ENCODE results near the gene RFPL4AL1. TPM values are rescaled to one million over a fixed set of nuclear protein-coding genes. Genes with fewer than 3 reads are reported as not detected.
"Not testable (repeated sequence)": the region's sequence is repeated elsewhere in the genome, so short reads cannot be mapped to it uniquely, and the experiment has no call there.

The RFPL4AL1 gene
- total RNA-seq (0.66 TPM), polyA plus RNA-seq (ENCODE audit: insufficient read depth in 1 of 8, insufficient read length in 8 of 8, low replicate concordance in 1 of 8) (1 to 10 TPM in 1 of 8 donors, under 1 TPM in 5, not detected in 2; 0.22 to 1.2 (median 0.56) TPM)
- long read RNA-seq, donor 1: 0 reads
- long read RNA-seq, donor 2: 0 reads
- long read RNA-seq, donor 3: 0 reads
- long read RNA-seq, donor 4: 0 reads
- long read RNA-seq, donor 5: 0 reads
- long read RNA-seq, donor 6: 0 reads
- long read RNA-seq, donor 7, partial matches to known transcripts: 0 of 1 reads
- long read RNA-seq, donor 7, other reads (novel, unspliced or antisense): 0 of 1 reads
- long read RNA-seq, donor 8, partial matches to known transcripts: 0 of 2 reads
- long read RNA-seq, donor 8, other reads (novel, unspliced or antisense): 0 of 2 reads
- long read RNA-seq, donor 9: 0 reads
- long read RNA-seq, donor 10: 0 reads
- long read RNA-seq, donor 11: 0 reads

DNA sequence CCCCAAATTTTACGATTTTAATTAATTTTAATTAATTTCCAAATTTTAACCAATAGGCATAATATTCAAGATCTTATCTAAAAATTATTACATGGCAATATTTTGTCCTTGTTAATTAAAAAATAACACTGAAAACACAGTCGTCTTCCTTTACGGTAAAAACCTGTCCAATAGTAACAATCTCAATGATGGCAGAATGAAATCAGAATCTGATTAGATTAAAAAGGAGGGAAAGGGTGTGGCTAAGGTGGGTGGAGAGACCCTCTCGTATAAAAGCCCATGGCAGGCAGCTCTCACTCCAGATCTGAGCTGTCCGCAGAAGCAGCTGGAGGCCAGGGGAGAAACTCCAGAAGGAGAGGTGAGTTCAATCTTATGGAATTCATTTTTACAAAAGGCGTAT, at the start of gene RFPL4AL1:
Gene RFPL4AL1 (plus strand): TSS at position 301 of the 400 bp plus-strand sequence. CDS start 2,687 bp downstream, outside the sequence.
- not testable (repeated sequence) for H3K27me3 ChIP-seq (ENCODE audit: control insufficient read depth, insufficient read depth, low read length); H3K4me1 ChIP-seq (ENCODE audit: control insufficient read depth, insufficient read depth, low read length); H3K9me3 ChIP-seq (replicated peaks; ENCODE audit: control insufficient read depth, low read depth, low read length); DNase-seq; H3K36me3 ChIP-seq (ENCODE audit: control insufficient read depth, insufficient read depth, low read length); H3K4me3 ChIP-seq (ENCODE audit: low read length); H3K27ac ChIP-seq (ENCODE audit: low read length)
- 61% methylated on average over 2 of the region's 6 CpGs for WGBS (ENCODE audit: insufficient coverage)

GRCh38 chr19:55720214-55720746, 48.6 kb upstream of the RFPL4AL1 start:
- H3K4me3 ChIP-seq (ENCODE audit: low read length): no peak overlapping the region
- 29% methylated on average over 2 of the region's 5 CpGs for WGBS (ENCODE audit: insufficient coverage)
- no peaks in the 10 kb centered on the region for H3K27me3 ChIP-seq (ENCODE audit: control insufficient read depth, insufficient read depth, low read length)
- peaks cover 4% of the 10 kb centered on the region for H3K9me3 ChIP-seq (replicated peaks; ENCODE audit: control insufficient read depth, low read depth, low read length)
- H3K27ac ChIP-seq (ENCODE audit: low read length): no peak overlapping the region
- DNase-seq: no peak
- no peaks in the 10 kb centered on the region for H3K4me1 ChIP-seq (ENCODE audit: control insufficient read depth, insufficient read depth, low read length)
- no peaks in the 10 kb centered on the region for H3K36me3 ChIP-seq (ENCODE audit: control insufficient read depth, insufficient read depth, low read length)

DNA sequence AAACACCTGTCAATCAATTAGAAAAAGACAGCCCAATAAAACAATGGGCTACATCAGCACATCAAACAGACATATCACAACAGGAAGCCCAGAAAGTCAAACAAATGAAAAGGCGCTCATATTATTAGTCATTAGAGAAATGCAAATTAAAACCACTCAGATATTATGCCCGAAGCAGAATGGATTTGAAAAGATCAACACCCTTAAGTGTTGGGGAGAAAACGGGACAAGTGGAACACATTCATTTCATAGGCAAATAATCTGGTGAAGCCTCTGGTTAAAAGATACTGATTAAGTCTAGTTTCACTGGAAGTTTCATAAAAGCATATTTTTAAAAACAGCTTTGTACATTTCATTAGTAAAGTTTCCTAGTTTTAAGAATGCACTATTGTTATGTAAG, 48.1 kb upstream of the RFPL4AL1 start:
- no CpG with 5 or more reads among the region's 3 CpGs for WGBS (ENCODE audit: insufficient coverage)
- DNase-seq: no peak
- H3K27ac ChIP-seq (ENCODE audit: low read length): no peak overlapping the region
- no peaks in the 10 kb centered on the region for H3K36me3 ChIP-seq (ENCODE audit: control insufficient read depth, insufficient read depth, low read length)
- no peak overlapping the region for H3K4me3 ChIP-seq (ENCODE audit: low read length)
- H3K9me3 ChIP-seq (replicated peaks; ENCODE audit: control insufficient read depth, low read depth, low read length): peaks cover 4% of the 10 kb centered on the region
- no peaks in the 10 kb centered on the region for H3K27me3 ChIP-seq (ENCODE audit: control insufficient read depth, insufficient read depth, low read length)
- no peaks in the 10 kb centered on the region for H3K4me1 ChIP-seq (ENCODE audit: control insufficient read depth, insufficient read depth, low read length)

DNA sequence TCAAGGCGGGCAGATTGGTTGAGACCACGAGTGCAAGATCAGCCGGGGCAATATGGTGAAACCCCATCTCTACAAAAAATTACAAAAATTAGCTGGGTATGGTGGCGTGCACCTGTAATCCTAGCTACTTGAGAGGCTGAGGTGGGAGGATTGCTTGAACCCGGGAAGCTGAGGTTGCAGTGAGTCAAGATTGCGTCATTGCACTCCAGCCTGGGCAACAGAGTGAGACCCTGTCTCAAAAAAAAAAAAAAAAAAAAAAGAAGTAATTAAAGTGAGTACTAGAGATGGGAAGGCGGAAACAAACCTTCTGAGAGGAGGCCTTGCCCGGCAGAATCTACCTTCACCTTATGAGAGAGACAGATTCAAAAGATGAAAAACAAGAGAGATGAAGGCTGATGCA, 45.4 kb upstream of the RFPL4AL1 start:
- Histone ChIP-seq H3K36me3 (ENCODE audit: control insufficient read depth, insufficient read depth, low read length) (no peaks in the 10 kb centered on the region), H3K9me3 (replicated peaks; ENCODE audit: control insufficient read depth, low read depth, low read length) (peaks cover 4% of the 10 kb centered on the region), H3K27ac (ENCODE audit: low read length) (no peak overlapping the region), H3K27me3 (ENCODE audit: control insufficient read depth, insufficient read depth, low read length) (no peaks in the 10 kb centered on the region), H3K4me1 (ENCODE audit: control insufficient read depth, insufficient read depth, low read length) (no peaks in the 10 kb centered on the region), H3K4me3 (ENCODE audit: low read length) (no peak overlapping the region)
- WGBS (ENCODE audit: insufficient coverage): 67% methylated on average over 1 of the region's 8 CpGs
- DNase-seq: no peak

DNA sequence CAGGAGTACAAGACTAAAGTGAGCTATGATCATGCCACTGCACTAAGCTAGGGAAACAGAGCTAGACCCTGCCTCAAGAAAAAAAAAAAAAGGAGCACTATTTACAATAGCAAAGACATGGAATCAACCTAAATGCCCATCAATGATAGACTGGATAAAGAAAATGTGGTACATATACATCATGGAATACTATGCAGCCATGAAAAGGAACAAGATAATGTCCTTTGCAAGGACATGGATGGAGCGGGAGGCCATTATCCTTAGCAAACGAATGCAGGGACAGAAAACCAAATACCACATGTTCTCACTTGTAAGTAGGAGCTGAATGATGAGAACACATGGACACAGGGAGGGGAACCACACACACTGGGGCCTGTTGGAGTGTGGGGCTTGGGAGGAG, 38.5 kb upstream of the RFPL4AL1 start:
- not testable (repeated sequence) for H3K4me3 ChIP-seq (ENCODE audit: low read length); H3K27ac ChIP-seq (ENCODE audit: low read length); H3K27me3 ChIP-seq (ENCODE audit: control insufficient read depth, insufficient read depth, low read length); DNase-seq; H3K4me1 ChIP-seq (ENCODE audit: control insufficient read depth, insufficient read depth, low read length); H3K36me3 ChIP-seq (ENCODE audit: control insufficient read depth, insufficient read depth, low read length); H3K9me3 ChIP-seq (replicated peaks; ENCODE audit: control insufficient read depth, low read depth, low read length)
- no CpG with 5 or more reads among the region's 2 CpGs for WGBS (ENCODE audit: insufficient coverage)

DNA sequence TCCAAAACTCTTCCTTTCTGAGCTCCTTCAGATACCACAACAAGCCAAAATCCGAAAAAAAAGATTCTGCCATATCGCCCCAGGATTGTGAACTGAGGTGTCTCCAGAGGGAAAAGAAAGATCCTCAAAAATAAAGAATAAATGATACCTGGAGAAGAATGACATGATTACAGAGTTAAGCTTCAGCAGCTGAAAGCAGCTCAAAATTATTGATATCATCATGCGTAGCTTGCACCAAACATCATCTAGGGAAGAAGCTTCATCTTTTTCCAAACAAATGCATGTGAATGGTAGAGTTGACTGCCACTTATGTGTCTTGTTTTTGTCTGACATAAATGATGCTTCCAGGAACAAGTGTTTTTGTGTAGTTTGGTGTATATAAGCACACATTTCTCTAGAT, 30.6 kb upstream of the RFPL4AL1 start, which contains the start of gene NLRP9:
Gene NLRP9 (minus strand): TSS at position 101 of the 400 bp plus-strand sequence. CDS start 28 bp downstream, at position 73.
- H3K9me3 ChIP-seq (replicated peaks; ENCODE audit: control insufficient read depth, low read depth, low read length): no peaks in the 10 kb centered on the region
- DNase-seq: no peak
- no peak within 1 kb of the TSS for H3K27ac ChIP-seq (ENCODE audit: low read length)
- no peaks in the 10 kb centered on the region for H3K4me1 ChIP-seq (ENCODE audit: control insufficient read depth, insufficient read depth, low read length)
- H3K36me3 ChIP-seq (ENCODE audit: control insufficient read depth, insufficient read depth, low read length): no peaks in the 10 kb centered on the region
- H3K4me3 ChIP-seq (ENCODE audit: low read length): no peak within 1 kb of the TSS
- no CpG with 5 or more reads among the region's 3 CpGs for WGBS (ENCODE audit: insufficient coverage)
- no peaks in the 10 kb centered on the region for H3K27me3 ChIP-seq (ENCODE audit: control insufficient read depth, insufficient read depth, low read length)

GRCh38 chr19:55750715-55751114, 18.2 kb upstream of the RFPL4AL1 start:
- H3K9me3 ChIP-seq (replicated peaks; ENCODE audit: control insufficient read depth, low read depth, low read length): no peaks in the 10 kb centered on the region
- H3K4me3 ChIP-seq (ENCODE audit: low read length): no peak overlapping the region
- H3K36me3 ChIP-seq (ENCODE audit: control insufficient read depth, insufficient read depth, low read length): no peaks in the 10 kb centered on the region
- no peaks in the 10 kb centered on the region for H3K4me1 ChIP-seq (ENCODE audit: control insufficient read depth, insufficient read depth, low read length)
- H3K27ac ChIP-seq (ENCODE audit: low read length): no peak overlapping the region
- no CpG with 5 or more reads among the region's 6 CpGs for WGBS (ENCODE audit: insufficient coverage)
- no peaks in the 10 kb centered on the region for H3K27me3 ChIP-seq (ENCODE audit: control insufficient read depth, insufficient read depth, low read length)
- DNase-seq: no peak

DNA sequence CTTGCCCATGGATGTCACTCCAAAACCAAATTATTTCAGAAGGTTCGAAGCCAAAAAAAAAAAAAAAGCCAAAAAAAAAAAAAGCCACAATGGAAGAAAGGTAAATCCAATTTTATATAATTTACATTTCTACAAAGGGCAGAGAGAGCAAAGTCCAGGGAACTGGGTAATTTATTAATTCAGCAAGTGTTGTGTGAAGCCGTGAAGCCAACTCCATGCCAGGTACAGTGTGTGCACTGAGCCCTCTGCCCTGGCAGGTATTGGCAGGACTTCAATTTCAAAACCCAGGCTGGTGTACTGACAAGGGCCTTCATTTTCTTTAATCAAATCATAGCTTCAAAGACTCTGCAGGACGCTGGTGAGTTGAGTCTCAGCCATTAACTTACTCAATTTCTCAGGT, 15.5 kb upstream of the RFPL4AL1 start:
- H3K27ac ChIP-seq (ENCODE audit: low read length): no peak overlapping the region
- H3K4me1 ChIP-seq (ENCODE audit: control insufficient read depth, insufficient read depth, low read length): no peaks in the 10 kb centered on the region
- 71% methylated on average over 1 of the region's 3 CpGs for WGBS (ENCODE audit: insufficient coverage)
- H3K36me3 ChIP-seq (ENCODE audit: control insufficient read depth, insufficient read depth, low read length): no peaks in the 10 kb centered on the region
- no peak for DNase-seq
- no peaks in the 10 kb centered on the region for H3K27me3 ChIP-seq (ENCODE audit: control insufficient read depth, insufficient read depth, low read length)
- H3K9me3 ChIP-seq (replicated peaks; ENCODE audit: control insufficient read depth, low read depth, low read length): no peaks in the 10 kb centered on the region
- no peak overlapping the region for H3K4me3 ChIP-seq (ENCODE audit: low read length)

DNA sequence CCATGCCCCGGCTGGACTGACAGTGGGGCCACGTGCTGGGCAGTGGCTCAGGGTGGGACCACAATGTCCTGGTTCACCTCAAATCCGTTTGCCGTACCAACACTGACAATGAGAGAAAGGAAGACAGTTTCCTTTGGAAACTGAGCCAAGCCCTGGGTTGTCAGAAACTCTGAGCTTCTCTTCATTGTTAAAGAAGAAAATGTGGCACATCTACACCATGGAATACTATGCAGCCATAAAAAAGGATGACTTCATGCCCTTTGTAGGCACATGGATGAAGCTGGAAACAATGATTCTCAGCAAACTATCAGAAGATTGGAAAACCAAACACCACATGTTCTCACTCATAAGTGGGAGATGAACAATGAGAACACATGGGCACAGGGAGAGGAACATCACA, 12.1 kb upstream of the RFPL4AL1 start:
- H3K36me3 ChIP-seq (ENCODE audit: control insufficient read depth, insufficient read depth, low read length); H3K4me3 ChIP-seq (ENCODE audit: low read length); DNase-seq; H3K4me1 ChIP-seq (ENCODE audit: control insufficient read depth, insufficient read depth, low read length); H3K9me3 ChIP-seq (replicated peaks; ENCODE audit: control insufficient read depth, low read depth, low read length); H3K27ac ChIP-seq (ENCODE audit: low read length); H3K27me3 ChIP-seq (ENCODE audit: control insufficient read depth, insufficient read depth, low read length): not testable (repeated sequence)
- 65% methylated on average over 4 of the region's 4 CpGs for WGBS (ENCODE audit: insufficient coverage)

DNA sequence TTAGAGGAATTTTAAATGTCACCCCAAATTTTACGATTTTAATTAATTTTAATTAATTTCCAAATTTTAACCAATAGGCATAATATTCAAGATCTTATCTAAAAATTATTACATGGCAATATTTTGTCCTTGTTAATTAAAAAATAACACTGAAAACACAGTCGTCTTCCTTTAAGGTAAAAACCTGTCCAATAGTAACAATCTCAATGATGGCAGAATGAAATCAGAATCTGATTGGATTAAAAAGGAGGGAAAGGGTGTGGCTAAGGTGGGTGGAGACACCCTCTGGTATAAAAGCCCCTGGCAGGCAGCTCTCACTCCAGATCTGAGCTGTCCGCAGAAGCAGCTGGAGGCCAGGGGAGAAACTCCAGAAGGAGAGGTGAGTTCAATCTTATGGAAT, 10.1 kb upstream of the RFPL4AL1 start, which contains the start of gene RFPL4A:
Gene RFPL4A (plus strand): TSS at position 301 of the 400 bp plus-strand sequence. CDS start 2,704 bp downstream, outside the sequence.
- H3K4me1 ChIP-seq (ENCODE audit: control insufficient read depth, insufficient read depth, low read length); H3K27ac ChIP-seq (ENCODE audit: low read length); H3K4me3 ChIP-seq (ENCODE audit: low read length); H3K9me3 ChIP-seq (replicated peaks; ENCODE audit: control insufficient read depth, low read depth, low read length); H3K27me3 ChIP-seq (ENCODE audit: control insufficient read depth, insufficient read depth, low read length); H3K36me3 ChIP-seq (ENCODE audit: control insufficient read depth, insufficient read depth, low read length); DNase-seq: not testable (repeated sequence)
- WGBS (ENCODE audit: insufficient coverage): 100% methylated on average over 1 of the region's 3 CpGs
